Measurements from ENCODE around the gene UBR7. TPM values are rescaled to one million over a fixed set of nuclear protein-coding genes. Genes with fewer than 3 reads are reported as not detected.

UBR7 gene, protein sequence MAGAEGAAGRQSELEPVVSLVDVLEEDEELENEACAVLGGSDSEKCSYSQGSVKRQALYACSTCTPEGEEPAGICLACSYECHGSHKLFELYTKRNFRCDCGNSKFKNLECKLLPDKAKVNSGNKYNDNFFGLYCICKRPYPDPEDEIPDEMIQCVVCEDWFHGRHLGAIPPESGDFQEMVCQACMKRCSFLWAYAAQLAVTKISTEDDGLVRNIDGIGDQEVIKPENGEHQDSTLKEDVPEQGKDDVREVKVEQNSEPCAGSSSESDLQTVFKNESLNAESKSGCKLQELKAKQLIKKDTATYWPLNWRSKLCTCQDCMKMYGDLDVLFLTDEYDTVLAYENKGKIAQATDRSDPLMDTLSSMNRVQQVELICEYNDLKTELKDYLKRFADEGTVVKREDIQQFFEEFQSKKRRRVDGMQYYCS
- total RNA-seq, result 44.7 TPM

DNA sequence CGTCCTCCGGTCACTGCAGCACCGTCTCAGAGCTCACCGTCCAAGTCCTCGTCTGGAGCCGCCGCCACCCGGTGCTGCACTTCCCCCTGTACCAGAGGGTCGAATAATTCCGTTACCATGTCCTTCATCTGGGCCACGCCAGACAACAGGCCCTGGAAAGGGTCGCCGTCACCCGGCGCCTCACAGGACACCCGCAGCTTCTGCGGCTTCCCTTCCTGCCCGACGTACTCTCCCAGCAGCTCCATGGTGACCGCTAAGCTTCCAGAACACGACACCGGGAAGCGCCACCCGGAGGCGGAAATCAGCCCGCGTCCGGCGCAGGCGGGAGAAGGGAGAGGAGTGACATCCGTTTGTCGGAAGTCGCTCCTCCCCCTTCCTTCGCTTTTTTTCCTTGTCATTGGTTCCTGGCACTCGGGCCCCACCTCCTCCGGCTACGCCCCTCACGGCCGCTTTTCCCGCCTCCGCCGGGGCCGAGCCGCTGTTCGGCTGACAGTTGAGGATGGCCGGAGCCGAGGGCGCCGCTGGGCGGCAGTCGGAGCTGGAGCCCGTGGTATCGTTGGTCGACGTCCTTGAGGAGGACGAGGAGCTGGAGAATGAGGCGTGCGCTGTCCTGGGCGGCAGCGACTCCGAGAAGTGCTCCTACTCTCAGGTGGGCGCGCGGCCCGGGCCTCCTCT, at the start of gene UBR7, which contains the start of gene GON7:
Gene UBR7 (plus strand): TSS at position 464 of the 675 bp plus-strand sequence. CDS start 36 bp downstream, at position 500.
Gene GON7 (minus strand): TSS at position 273 of the 675 bp plus-strand sequence. CDS start 28 bp downstream, at position 245.

DNA sequence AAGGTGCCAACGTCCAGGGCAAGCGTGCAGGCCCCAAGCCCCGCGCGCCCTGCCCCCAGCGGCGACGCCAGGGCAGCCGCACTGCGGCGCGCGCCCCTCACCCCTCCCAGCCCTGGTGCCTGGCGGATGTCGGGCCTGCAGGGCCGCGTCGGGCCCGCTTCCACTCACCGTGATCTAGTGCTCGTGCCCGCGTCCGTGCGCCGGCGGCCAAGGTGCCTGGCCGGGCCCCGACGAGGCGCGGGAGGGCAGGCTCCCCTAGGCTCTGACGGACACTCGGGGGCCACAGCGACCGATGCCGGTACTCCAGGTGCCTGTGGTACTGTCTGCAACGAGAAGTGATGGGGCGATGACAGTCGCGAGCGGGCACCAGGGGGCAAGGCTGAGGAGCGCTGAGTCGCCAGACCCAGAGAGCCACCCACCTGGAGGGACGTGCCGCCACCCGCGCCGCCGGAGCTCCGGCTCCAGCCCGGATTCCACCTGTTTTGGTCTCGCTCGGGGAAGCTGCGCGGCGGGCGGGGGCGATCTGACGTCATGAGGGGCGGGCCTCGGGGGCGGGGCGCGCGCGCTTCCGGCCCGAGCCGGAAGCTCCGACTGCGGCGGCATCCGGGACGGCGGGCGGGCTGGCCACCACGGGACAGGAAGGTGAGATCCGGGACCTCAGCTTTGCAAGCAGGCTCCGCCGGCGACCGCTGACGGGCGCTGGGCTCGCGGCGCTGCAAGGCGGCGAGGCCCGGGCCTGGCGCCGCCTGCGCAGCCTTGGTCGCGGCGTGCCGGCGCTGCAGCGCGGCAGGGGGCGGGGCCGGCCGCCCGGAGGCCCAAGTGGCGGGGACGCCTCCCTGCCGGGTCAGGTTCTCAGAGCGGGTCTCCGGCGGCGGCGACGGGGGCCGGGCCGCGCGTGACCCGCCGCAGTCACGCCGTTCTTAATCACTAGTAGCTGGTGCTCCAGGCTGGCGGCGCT, 22.4 kb upstream of the UBR7 start, which contains the start of the genes LYSET and MOAP1:
Gene LYSET (plus strand): TSS at position 927 of the 958 bp plus-strand sequence. CDS start 89 bp downstream, outside the sequence.
Gene MOAP1 (minus strand): TSS at position 507 of the 958 bp plus-strand sequence. CDS start 655 bp downstream, outside the sequence.

Other genes starting within 250 kb of the UBR7 start
- gene ITPK1, start 91.3 kb upstream of the UBR7 start, total RNA-seq, result 43.8 TPM
- 76.4 TPM for gene MOAP1, start 22.4 kb upstream of the UBR7 start, total RNA-seq
- gene LYSET, start 21.9 kb upstream of the UBR7 start, total RNA-seq, result 11.0 TPM
- 13.7 TPM for gene GON7, start 191 bp upstream of the UBR7 start, total RNA-seq
- gene BTBD7, start 125.8 kb downstream of the UBR7 start, total RNA-seq, result 45.7 TPM
- not detected for gene COX8C, start 139.9 kb downstream of the UBR7 start, total RNA-seq
- gene UNC79, start 223.7 kb downstream of the UBR7 start, total RNA-seq, result 13.7 TPM

All from camera-type eye (tissue), 1 donor.